HG02970 (cell line): ENCODE results near the gene AKAP8L.
A peak's percentile ranks its signal among the peaks of the same experiment; 100 is the strongest.

ENCODE experiments used
- ATAC-seq: cut with Tn5 transposase; IDR thresholded peaks from one replicate; pipeline ENCODE4 v1.9.1; 2021; ENCODE audit warnings: mild to moderate bottlenecking, moderate library complexity, moderate number of reproducible peaks; ENCODE audit not compliant: unreplicated experiment, low FRiP score

AKAP8L gene

GRCh38 chr19:15394426-15394825 is 24.4 kb downstream of the AKAP8L start:
- ATAC-seq = no peak

GRCh38 chr19:15393963-15394362 is 24.8 kb downstream of the AKAP8L start:
- ATAC-seq = no peak

- no peak for ATAC-seq
Observed at GRCh38 chr19:15390814-15391213, 28.0 kb downstream of the AKAP8L start.

DNA sequence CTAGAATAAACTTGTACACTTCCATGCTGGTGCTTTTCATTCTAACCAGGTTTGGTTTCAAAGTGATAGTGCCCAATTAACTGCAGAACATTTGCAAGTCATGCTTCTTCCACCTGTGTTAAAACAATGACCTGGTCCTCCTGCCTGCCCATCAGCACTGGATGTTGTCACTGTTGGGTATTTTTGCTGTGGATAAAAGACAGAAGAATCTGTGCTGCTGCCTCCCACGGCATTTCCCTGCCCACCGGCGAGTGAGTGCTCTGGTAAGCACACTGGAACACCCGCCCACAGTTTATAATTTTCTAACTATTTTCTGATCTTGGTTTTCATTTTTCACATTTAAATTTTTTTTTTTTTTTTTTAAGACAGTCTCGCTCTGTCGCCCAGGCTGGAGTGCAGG is 36.9 kb downstream of the AKAP8L start:
- ATAC-seq = no peak

- no peak for ATAC-seq
Observed at GRCh38 chr19:15381429-15381828, 37.4 kb downstream of the AKAP8L start.

GRCh38 chr19:15379999-15380647 is 38.7 kb downstream of the AKAP8L start:
- ATAC-seq = peak; percentile 39

DNA sequence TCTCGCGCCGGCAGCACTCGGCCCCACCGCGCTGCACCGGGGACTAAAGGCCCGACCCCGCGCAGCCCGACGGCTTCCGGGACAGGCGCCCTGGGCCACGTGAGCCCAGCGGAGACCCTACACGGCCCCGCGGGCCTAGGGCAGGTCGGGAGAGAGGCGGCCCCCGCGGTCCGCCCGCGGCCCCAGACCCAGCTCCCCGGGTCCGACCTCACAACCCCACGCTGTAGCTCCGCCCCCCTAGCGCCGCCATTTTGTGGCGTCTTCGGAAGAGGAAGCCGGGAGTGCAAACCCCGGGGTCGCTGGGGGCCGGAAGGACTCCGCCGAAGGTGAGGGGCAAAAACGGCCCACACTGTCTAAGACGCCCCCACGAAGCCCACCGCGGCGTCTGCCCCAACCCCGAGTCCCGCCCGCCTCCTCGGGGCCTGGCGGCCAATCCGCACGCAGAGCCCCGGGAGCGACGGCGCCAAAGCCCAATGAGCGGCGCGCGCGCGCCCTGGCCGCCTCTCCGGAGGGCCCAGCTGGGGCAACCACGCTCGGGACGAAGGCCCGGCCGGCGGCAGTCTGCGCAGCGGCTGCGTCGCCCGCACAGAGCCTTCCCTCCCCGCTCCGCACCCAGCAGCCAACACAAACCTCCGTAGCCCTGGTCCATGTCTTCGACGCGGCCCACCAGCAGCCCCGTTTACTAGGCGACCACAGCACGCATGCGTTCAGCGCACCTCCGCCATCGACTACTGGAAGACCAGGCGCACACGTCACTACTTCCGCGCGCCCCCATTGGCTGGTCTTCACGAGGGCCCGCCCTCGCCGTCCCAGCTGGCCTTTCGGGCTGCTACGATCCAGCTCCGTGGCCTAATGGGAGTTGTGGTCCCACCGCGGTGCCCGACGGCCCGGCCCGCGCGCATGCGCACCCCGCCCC is 39.4 kb downstream of the AKAP8L start, which contains the start of gene AKAP8:
Gene AKAP8 (minus strand): TSS at position 705 of the 916 bp plus-strand sequence. CDS start 56 bp downstream, at position 649.
- ATAC-seq = peak; percentile 89

GRCh38 chr19:15378534-15379082 is 40.2 kb downstream of the AKAP8L start:
- no peak for ATAC-seq

DNA sequence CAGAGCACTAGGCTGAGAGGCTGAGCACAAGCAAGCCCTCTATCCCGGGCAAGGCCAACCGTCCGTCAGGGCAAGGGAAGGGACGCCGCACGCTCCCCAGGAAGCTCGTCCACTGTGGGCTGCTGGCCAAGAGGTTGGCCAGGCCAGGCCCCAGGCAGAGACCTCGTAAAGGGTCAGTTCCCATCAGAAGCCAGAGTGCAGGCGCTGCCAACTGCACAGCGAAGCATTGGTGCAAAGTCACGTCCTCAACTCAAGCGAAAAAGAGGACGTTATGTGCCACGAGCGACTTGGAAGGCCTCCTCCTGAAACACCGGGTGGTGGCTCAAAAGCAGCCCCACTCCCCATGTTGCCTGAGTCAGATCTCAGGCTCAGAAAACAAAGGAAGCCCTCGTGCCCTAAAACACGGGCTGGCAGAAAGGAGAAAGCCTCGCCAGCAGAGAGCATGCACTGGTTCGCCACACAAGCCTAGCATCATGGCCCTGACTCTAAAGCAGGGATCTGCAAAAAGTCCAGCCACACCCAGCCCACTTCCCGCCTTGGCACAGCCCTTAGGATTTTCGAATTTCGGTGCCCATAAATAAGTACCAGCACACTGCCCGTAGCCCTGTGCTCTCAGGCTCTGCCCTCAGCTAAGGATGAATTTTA is 43.9 kb downstream of the AKAP8L start:
- ATAC-seq = no peak

- no peak for ATAC-seq
Observed at GRCh38 chr19:15374105-15374651, 44.6 kb downstream of the AKAP8L start.

DNA sequence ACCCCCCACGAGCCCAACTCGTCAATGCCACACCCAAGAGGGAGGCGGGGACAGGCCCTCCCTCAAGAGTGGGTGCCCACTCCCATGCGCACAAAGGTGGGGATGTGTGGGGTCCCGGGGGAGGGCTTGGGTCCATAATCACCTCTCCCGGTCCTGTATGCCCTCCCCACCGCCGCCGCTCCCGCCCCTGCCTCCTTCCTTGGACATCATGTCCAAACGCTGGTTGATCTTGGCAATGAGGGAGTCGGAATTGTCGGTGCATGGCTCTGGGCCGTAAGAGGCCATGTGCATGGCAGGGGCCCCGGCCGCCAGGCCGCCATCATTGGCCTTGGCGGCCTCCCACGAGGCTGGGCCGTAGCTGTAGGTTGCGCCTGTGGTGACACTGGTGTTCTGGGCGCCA is 45.1 kb downstream of the AKAP8L start:
- no peak for ATAC-seq

DNA sequence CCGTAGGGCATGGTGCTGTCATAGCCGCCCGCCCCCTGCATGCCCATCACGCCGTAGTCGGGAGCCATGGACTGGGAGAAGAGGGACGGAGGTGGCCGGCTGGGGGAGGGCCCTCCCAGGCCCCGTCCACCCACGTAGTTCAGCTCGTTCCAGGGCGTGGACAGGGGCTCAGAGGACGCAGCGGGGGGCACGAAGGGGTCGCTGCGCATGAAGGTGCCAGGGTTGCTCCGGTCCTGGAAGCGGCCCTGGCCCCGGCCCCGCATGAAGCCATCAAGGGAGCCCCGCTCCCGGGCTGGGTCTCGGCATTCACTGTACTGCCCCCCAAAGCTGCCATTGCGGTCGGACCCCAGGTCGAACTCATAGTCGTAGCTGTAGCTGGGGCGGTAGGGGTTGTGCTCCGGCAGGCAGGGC is 45.9 kb downstream of the AKAP8L start:
- ATAC-seq = no peak

DNA sequence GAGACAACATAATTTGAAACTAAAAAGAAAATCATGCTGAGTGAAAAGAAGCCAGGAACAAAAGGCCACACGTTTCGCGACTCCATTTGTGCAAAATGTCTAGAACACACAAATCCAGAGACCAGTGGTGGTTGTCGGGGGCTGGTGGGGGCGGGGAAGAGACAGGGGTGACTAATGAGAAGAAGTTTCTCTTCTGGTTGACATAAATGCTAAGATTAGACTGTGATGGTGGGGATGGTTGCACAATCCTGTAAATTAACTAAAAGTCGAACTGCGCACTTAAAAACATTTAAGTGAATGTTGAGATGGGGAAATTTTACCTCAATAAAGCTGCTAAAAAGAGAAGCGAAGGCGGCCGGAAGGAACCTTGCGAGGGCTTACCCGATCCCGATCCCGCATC is 46.3 kb downstream of the AKAP8L start:
- no peak for ATAC-seq

- ATAC-seq = no peak
Observed at GRCh38 chr19:15371786-15372380, 46.9 kb downstream of the AKAP8L start.

- ATAC-seq = no peak
Observed at GRCh38 chr19:15371119-15371518, 47.7 kb downstream of the AKAP8L start.

GRCh38 chr19:15369594-15369891 is 49.2 kb downstream of the AKAP8L start:
- ATAC-seq = no peak

GRCh38 chr19:15368798-15369593 is 49.8 kb downstream of the AKAP8L start:
- no peak for ATAC-seq

DNA sequence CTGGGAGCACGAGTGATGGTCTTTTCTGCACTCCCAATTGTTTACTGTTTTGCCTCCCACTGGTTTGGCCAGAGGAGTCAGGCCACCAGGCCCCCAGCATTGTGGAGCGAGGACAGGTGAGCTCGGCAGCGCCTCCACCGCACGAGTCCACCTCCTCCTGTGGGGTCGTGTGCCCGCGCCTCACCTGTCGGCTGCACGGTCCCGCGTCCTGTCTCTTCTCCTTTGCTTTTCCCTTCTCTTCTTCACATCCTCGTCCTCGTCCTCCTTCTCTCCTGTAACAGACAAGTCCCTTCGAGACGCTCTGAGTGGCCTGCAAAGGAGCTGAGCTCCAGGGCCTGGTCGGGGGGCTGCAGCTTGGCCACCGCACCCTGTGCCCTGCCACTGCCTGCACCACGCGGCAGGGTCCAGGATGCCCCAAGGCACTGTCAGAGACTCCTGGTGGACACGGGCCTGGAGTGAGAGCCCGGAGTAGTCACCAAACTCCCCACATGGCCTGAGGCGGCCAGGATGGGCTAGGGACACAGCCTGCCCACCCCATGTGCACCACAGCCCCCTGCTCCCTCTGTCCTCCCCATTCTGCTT is 50.6 kb downstream of the AKAP8L start:
- no peak for ATAC-seq

DNA sequence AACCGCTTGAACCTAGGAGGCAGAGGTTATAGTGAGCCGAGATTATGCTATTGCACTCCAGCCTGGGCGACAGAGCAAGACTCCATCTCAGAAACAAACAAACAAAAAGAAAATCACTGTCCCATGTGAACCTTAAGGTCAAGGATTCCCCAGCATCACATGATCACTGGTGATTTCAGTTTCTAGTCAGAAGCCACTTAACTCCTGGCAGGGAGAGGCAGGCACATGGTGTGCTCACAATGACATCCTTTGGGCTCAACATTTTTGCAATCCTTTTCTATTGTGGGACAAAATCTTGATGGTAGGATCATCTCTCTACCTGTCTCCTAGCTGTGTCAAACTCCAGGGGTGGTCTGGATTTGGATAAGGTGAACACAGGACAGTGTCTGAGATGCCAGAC is 51.3 kb downstream of the AKAP8L start:
- no peak for ATAC-seq
